IPS-15b (cell line): Measurements from ENCODE around the gene PPFIBP2.

Experiments used
- H3K27me3 ChIP-seq: one replicate; pipeline ENCODE4 v1.6.1; 2013; ENCODE audit warnings: low read length; ENCODE audit not compliant: control insufficient read depth, insufficient read depth
- H3K36me3 ChIP-seq: one replicate; pipeline ENCODE4 v1.6.1; 2013; ENCODE audit warnings: low read length; ENCODE audit not compliant: control insufficient read depth, insufficient read depth
- H3K4me1 ChIP-seq: one replicate; pipeline ENCODE4 v1.6.1; 2013; ENCODE audit warnings: mild to moderate bottlenecking, low read length; ENCODE audit not compliant: control insufficient read depth, insufficient read depth
- H3K4me3 ChIP-seq: one replicate; pipeline ENCODE4 v1.5.1; 2013; ENCODE audit warnings: low read depth, low read length
- H3K9ac ChIP-seq: one replicate; pipeline ENCODE4 v1.6.1; 2013; ENCODE audit warnings: low read depth, mild to moderate bottlenecking, low read length
- H3K9me3 ChIP-seq: one replicate; pipeline ENCODE4 v1.6.1; 2013; ENCODE audit warnings: mild to moderate bottlenecking, low read length; ENCODE audit not compliant: control insufficient read depth, insufficient read depth

The PPFIBP2 gene

DNA sequence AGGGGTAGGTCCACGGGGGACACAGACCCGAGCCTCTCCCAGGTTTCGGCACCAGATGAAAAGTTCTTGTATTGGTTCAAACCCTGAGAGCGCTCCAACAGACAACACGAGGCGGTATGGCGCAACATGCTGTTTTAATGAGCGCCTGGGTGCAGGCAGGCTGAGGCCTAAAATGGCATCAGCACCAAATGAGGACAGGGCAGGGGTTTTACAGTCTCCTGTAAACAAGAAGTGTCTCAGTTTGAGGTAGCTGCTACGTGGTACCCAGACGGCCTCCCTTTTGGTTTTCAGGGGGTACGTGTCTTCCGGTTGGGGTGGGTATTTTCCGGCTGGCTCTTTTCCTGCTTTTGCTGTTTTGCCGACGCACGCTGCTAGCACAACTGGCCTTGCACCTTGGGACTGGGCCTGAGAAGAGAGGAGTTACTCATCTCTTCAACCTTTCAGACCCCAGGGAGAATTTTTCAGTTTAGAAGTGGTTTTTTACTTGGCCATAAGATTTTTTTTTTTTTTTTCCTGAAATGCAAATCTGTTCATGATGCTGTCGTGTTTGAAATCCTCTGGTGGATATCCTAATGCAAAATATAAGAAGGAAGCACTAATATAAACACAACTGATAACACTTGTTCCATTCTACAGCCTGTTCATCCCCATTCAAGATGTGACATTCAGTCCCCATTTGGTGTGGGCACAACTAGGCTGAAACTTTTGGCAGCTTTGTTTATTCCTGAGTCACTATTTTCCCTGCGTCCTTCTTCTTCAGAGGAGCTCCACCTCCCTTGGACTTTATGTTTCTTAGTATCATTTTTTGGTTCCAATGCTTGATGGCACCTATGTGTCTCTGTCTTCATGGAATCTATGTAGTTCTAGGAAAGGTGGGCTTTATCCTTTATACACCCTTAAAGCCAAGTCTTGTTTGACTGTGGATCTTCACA is 6.5 kb downstream of the PPFIBP2 start:
- Histone ChIP-seq H3K9ac (no peak overlapping the region), H3K36me3 (no peaks in the 10 kb centered on the region), H3K4me1 (no peaks in the 10 kb centered on the region), H3K9me3 (no peaks in the 10 kb centered on the region), H3K27me3 (peaks cover 4% of the 10 kb centered on the region), H3K4me3 (no peak overlapping the region)

GRCh38 chr11:7520981-7521487 is 7.2 kb downstream of the PPFIBP2 start:
- Histone ChIP-seq H3K9me3 (no peaks in the 10 kb centered on the region), H3K27me3 (no peaks in the 10 kb centered on the region), H3K36me3 (no peaks in the 10 kb centered on the region), H3K4me3 (no peak overlapping the region), H3K4me1 (no peaks in the 10 kb centered on the region), H3K9ac (no peak overlapping the region)

DNA sequence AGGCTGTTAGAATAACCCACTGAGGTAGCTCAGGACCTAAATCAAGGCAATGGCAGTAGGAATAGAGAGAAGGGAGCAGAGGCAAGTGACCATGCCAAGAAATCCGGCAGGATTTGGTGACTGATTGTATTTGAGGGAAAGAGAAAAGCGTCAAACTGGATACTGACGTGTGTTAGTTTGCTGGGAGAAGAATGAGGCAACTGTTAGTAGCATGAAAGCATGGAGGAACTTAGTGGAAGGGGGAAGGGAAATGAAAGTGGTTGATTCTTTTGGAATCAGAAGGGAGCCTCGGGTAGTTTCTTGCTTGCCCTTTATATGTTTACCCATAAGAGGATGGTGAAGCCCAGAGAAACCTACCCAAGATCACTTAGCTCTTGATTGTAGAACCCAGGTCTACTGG is 8.3 kb downstream of the PPFIBP2 start:
- H3K9ac ChIP-seq: no peak overlapping the region

GRCh38 chr11:7522546-7522945 is 8.7 kb downstream of the PPFIBP2 start:
- no peak overlapping the region for H3K9ac ChIP-seq
- no peaks in the 10 kb centered on the region for H3K27me3 ChIP-seq
- no peak overlapping the region for H3K4me3 ChIP-seq
- no peaks in the 10 kb centered on the region for H3K36me3 ChIP-seq
- H3K9me3 ChIP-seq: no peaks in the 10 kb centered on the region
- H3K4me1 ChIP-seq: no peaks in the 10 kb centered on the region

More for the DNA sequence above, 8.3 kb downstream of the PPFIBP2 start:
- Histone ChIP-seq H3K4me3 (no peak overlapping the region), H3K4me1 (no peaks in the 10 kb centered on the region), H3K36me3 (no peaks in the 10 kb centered on the region), H3K27me3 (no peaks in the 10 kb centered on the region), H3K9me3 (no peaks in the 10 kb centered on the region)

GRCh38 chr11:7523416-7524210 is 9.8 kb downstream of the PPFIBP2 start:
- H3K4me3 ChIP-seq: no peak overlapping the region
- H3K4me1 ChIP-seq: no peaks in the 10 kb centered on the region
- no peaks in the 10 kb centered on the region for H3K36me3 ChIP-seq
- no peaks in the 10 kb centered on the region for H3K27me3 ChIP-seq
- no peak overlapping the region for H3K9ac ChIP-seq
- H3K9me3 ChIP-seq: no peaks in the 10 kb centered on the region

GRCh38 chr11:7524462-7525235 is 10.8 kb downstream of the PPFIBP2 start:
- H3K27me3 ChIP-seq: no peaks in the 10 kb centered on the region
- no peaks in the 10 kb centered on the region for H3K4me1 ChIP-seq
- H3K9me3 ChIP-seq: no peaks in the 10 kb centered on the region
- H3K4me3 ChIP-seq: no peak overlapping the region
- no peaks in the 10 kb centered on the region for H3K36me3 ChIP-seq
- H3K9ac ChIP-seq: no peak overlapping the region

- Histone ChIP-seq H3K4me1 (no peaks in the 10 kb centered on the region), H3K27me3 (no peaks in the 10 kb centered on the region), H3K36me3 (no peaks in the 10 kb centered on the region), H3K9me3 (no peaks in the 10 kb centered on the region), H3K9ac (no peak overlapping the region), H3K4me3 (no peak overlapping the region)
Observed at GRCh38 chr11:7525424-7525823, 11.6 kb downstream of the PPFIBP2 start.

GRCh38 chr11:7527029-7527428 is 13.2 kb downstream of the PPFIBP2 start:
- Histone ChIP-seq H3K4me1 (no peaks in the 10 kb centered on the region), H3K9me3 (no peaks in the 10 kb centered on the region), H3K9ac (no peak overlapping the region), H3K27me3 (no peaks in the 10 kb centered on the region), H3K4me3 (no peak overlapping the region), H3K36me3 (no peaks in the 10 kb centered on the region)

DNA sequence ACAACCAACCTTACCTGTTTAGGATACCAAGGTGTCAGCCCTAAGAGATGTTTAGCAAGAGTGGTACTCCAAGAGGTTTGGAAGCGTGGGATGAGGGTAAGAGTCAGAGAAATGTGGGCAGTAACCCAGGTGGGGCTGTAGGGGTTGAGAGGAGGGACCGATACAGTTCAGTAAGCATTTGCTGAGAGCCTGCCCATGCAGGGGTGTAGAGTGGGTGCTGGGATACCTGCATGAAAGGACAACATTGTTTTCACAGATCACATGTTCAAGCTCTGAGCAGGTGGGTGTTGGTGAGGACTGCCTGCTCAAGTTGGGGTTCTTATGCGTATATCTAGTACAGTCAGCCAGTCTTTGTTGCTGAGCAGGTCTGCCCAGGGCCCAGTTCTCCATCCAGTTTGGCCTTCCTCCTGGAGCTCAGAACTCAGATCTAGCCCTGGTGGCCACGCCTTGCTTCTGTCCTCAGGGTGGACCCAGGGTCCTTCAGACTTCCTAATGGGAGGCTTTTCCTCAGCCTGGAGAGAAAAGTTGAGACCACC is 14.8 kb downstream of the PPFIBP2 start:
- Histone ChIP-seq H3K9ac (no peak overlapping the region), H3K9me3 (no peaks in the 10 kb centered on the region), H3K4me1 (no peaks in the 10 kb centered on the region), H3K4me3 (no peak overlapping the region), H3K36me3 (no peaks in the 10 kb centered on the region), H3K27me3 (no peaks in the 10 kb centered on the region)

- Histone ChIP-seq H3K4me1 (no peaks in the 10 kb centered on the region), H3K9ac (no peak overlapping the region), H3K36me3 (no peaks in the 10 kb centered on the region), H3K27me3 (no peaks in the 10 kb centered on the region), H3K9me3 (no peaks in the 10 kb centered on the region), H3K4me3 (no peak overlapping the region)
Observed at GRCh38 chr11:7530013-7530640, 16.3 kb downstream of the PPFIBP2 start.

GRCh38 chr11:7531011-7531410 is 17.2 kb downstream of the PPFIBP2 start:
- Histone ChIP-seq H3K9me3 (no peaks in the 10 kb centered on the region), H3K4me3 (no peak overlapping the region), H3K36me3 (no peaks in the 10 kb centered on the region), H3K9ac (no peak overlapping the region), H3K4me1 (no peaks in the 10 kb centered on the region), H3K27me3 (no peaks in the 10 kb centered on the region)
